ENCODE measurements around the gene PAN3.

The PAN3 gene

GRCh38 chr13:28161370-28161769 lies 23.0 kb downstream of the PAN3 start:
- DNase-seq = peak; percentile 18 to 56
- TF ChIP-seq POLR2A (IDR thresholded peaks at IDR 0.05; ENCODE audit: low read length) (no peak), GATA1 (IDR thresholded peaks at IDR 0.05; ENCODE audit: low read depth, low read length) (no peak)

DNA sequence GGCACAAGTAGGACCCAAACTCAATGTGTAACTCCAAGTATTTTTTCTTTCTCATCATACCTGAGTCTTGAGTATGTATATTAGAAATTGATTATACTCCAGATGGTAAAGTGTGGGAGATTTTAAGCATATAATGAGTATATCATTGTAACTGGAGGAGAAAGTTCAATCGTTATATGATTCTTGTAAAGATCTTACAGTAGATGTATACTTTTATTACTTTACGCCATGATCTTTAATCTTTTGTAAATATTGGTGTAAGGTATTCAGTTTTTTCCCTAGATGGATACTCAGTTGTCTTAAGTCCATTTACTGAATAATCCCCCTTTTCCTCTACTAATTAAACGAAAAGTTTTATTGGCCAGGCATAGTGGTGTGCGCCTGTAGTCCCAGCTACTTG lies 25.2 kb downstream of the PAN3 start:
- DNase-seq = no peak
- TF ChIP-seq POLR2A (IDR thresholded peaks at IDR 0.05; ENCODE audit: low read length) (no peak), GATA1 (IDR thresholded peaks at IDR 0.05; ENCODE audit: low read depth, low read length) (no peak)

GRCh38 chr13:28166257-28166656 lies 27.9 kb downstream of the PAN3 start:
- TF ChIP-seq GATA1 (IDR thresholded peaks at IDR 0.05; ENCODE audit: low read depth, low read length) = no peak
- no peak for TF ChIP-seq POLR2A (IDR thresholded peaks at IDR 0.05; ENCODE audit: low read length)
- DNase-seq = peak; percentile 39 to 58

DNA sequence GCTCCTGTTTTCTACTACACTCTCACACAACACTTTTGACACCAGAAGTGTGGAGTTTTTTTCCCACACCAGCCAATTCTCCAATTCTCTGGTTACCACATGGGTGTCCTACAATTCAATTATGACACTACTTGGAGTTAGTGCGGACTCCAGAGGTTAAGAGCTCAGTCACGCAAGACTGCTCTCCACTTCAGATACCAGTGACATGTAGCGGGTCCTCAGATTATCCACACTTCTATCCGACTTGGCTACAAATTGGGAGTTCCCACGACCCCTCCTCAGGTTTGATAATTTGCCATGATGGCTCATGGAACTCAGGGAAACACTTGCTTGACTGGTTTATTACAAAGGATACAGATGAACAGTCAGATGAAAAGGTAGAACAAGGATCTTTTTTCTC lies 32.9 kb downstream of the PAN3 start:
- no peak for TF ChIP-seq GATA1 (IDR thresholded peaks at IDR 0.05; ENCODE audit: low read depth, low read length)
- TF ChIP-seq POLR2A (IDR thresholded peaks at IDR 0.05; ENCODE audit: low read length) = no peak
- no peak for DNase-seq

GRCh38 chr13:28172947-28173346 lies 34.6 kb downstream of the PAN3 start:
- TF ChIP-seq POLR2A (IDR thresholded peaks at IDR 0.05; ENCODE audit: low read length) (no peak), GATA1 (IDR thresholded peaks at IDR 0.05; ENCODE audit: low read depth, low read length) (no peak)
- no peak for DNase-seq

DNA sequence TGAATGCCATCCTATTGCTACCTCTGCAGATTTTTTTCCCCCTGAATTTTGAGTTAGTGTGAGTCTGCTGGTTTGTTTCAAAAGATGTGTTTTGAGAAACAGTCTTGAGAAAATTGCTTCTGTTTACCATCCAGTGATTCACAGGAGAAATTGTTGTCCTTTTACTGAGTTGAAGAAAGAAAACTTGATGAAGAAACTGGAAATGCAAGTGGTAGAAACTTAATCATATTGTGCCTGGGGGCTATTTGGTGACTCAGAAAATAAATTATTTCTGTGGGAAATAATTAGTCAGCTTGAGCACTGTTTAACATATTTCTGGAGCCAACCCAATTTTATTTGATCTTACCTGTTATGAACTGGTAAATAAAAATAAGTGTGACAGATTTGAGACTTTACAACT lies 35.4 kb downstream of the PAN3 start:
- no peak for DNase-seq
- TF ChIP-seq GATA1 (IDR thresholded peaks at IDR 0.05; ENCODE audit: low read depth, low read length) (no peak), POLR2A (IDR thresholded peaks at IDR 0.05; ENCODE audit: low read length) (no peak)

- no peak for TF ChIP-seq POLR2A (IDR thresholded peaks at IDR 0.05; ENCODE audit: low read length)
- no peak for TF ChIP-seq GATA1 (IDR thresholded peaks at IDR 0.05; ENCODE audit: low read depth, low read length)
- no peak for DNase-seq
These were observed 39.0 kb downstream of the PAN3 start for GRCh38 chr13:28177327-28177726.

- no peak for TF ChIP-seq GATA1 (IDR thresholded peaks at IDR 0.05; ENCODE audit: low read depth, low read length)
- no peak for TF ChIP-seq POLR2A (IDR thresholded peaks at IDR 0.05; ENCODE audit: low read length)
- no peak for DNase-seq
These were observed 39.5 kb downstream of the PAN3 start for GRCh38 chr13:28177877-28178276.

DNA sequence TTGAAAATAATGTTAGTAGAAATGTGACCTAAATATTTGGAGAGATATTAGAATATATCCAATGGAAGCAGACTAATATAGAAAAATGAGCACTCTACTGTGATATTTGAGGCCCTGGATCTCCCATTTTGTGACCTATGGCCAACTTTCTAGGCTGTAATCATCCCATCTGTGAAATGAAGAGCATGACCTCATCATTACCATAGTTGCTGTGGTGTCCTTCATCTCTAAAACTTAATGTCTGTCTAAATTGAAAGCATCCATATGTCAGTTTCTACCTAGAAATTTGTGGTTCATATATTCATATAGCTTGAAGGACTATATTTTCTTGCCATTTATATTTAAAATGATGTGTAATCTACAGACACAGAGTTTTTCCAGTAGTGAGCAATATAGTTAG lies 41.6 kb downstream of the PAN3 start:
- TF ChIP-seq POLR2A (IDR thresholded peaks at IDR 0.05; ENCODE audit: low read length) = no peak
- no peak for TF ChIP-seq GATA1 (IDR thresholded peaks at IDR 0.05; ENCODE audit: low read depth, low read length)
- DNase-seq = peak; percentile 21 to 70

DNA sequence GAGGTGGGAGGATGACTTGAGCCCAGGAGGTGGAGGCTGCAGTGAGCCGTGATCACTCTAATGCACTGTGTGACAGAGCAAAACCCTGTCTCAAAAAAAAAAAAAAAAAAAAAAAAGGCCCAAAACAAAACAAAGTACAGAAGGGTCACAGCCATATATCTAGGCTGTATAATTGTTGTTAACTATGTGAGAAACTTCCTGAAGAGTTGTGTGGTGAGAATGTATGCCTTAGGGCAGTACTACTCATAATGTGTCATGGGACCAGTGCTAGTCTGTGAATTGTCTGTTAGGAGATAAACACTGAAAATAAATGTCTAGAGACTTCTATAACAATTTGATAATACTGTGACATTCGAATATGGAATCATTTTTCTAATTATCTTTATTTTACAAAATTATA lies 43.1 kb downstream of the PAN3 start:
- TF ChIP-seq GATA1 (IDR thresholded peaks at IDR 0.05; ENCODE audit: low read depth, low read length) = no peak
- TF ChIP-seq POLR2A (IDR thresholded peaks at IDR 0.05; ENCODE audit: low read length) = no peak
- no peak for DNase-seq

- TF ChIP-seq GATA1 (IDR thresholded peaks at IDR 0.05; ENCODE audit: low read depth, low read length) (no peak), POLR2A (IDR thresholded peaks at IDR 0.05; ENCODE audit: low read length) (no peak)
- no peak for DNase-seq
These were observed 46.9 kb downstream of the PAN3 start for GRCh38 chr13:28185256-28185655.

DNA sequence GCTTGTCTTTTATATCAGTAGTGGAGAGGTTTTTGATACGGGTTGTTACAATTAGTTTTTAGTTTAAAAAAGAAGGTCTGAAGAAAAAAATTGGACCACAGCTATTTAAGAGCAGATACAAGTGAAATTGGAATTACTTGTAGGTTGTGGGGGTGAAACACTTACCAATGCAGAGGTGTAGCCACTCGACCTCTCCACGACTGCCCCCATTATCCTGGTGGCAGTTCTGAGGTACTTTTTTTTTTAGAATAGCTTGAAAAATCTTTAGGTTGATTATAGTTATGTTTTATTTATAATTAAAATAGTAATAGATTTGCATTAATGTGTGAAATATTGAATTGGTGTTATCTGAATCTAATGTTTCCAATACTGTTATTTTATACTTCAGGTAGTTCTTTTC lies 60.7 kb downstream of the PAN3 start:
- DNase-seq = peak; percentile 4 to 7
- TF ChIP-seq POLR2A (IDR thresholded peaks at IDR 0.05; ENCODE audit: low read length) = no peak
- no peak for TF ChIP-seq GATA1 (IDR thresholded peaks at IDR 0.05; ENCODE audit: low read depth, low read length)

DNA sequence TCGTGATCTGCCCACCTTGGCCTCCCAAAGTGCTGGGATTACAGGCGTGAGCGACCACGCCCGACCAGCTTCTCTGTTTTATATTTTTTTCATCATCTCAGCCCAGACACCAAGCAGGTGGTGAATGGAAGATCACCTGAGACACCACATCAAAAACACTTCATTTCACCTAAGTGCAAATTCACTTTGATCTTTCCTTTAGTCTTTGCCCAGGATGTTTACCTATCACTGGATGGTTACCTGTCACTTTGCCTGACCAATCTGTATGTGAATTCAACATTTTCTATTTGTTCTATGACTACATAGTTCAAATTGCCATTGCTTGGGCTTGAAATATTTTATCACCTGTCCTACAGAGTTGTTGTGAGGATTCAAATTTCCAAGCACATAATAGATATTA lies 65.7 kb downstream of the PAN3 start:
- TF ChIP-seq POLR2A (IDR thresholded peaks at IDR 0.05; ENCODE audit: low read length) (no peak), GATA1 (IDR thresholded peaks at IDR 0.05; ENCODE audit: low read depth, low read length) (no peak)

DNA sequence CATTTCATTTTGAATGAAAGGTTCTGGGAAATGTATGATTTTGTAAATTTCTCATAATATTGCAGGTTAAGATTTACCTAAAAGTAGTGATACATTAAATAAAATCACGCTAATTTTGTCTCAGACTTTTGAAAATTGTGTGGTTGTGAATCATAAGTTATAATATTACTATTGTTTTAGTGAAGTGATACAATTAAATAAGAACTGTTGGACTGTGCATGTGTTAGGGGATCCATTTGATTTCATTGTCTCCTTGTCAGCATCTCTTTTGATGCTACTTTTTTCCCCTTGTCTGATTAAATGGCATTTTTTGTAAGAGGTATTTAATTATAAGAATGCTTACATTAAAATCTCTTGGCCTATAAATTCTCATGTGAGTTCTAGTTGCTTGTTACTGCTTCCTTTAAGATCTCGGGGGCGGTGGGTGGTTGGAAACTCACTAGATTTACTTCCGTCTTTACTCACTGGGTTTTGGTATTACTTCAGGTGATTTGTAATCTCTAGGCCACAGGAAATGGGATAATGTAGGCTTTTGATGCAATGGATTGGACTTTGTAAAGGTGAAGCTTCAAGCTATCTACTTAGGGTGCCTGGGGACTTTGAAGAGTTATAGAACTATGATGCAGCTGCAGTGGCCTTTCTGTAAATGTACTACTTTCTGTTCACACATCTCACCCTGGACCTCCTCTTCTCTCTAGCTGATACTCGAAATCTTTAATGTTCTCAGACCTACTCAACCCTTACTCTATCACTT lies 66.5 kb downstream of the PAN3 start:
- TF ChIP-seq GATA1 (IDR thresholded peaks at IDR 0.05; ENCODE audit: low read depth, low read length) = no peak
- DNase-seq = no peak

More for the DNA sequence above, 65.7 kb downstream of the PAN3 start:
- no peak for DNase-seq

GRCh38 chr13:28218679-28219078 lies 80.3 kb downstream of the PAN3 start:
- TF ChIP-seq POLR2A (IDR thresholded peaks at IDR 0.05; ENCODE audit: low read length) = no peak
- TF ChIP-seq GATA1 (IDR thresholded peaks at IDR 0.05; ENCODE audit: low read depth, low read length) = no peak
- DNase-seq = no peak
